H54 (cell line): ENCODE measurements around the gene TMPRSS3.

Experiments
- DNase-seq: peaks from one replicate; pipeline ENCODE4 v3.0.0; 2011; ENCODE audit warnings: low spot score, mixed read lengths; ENCODE audit not compliant: insufficient read length
- FAIRE-seq: peaks from 3 replicates; lab custom pipeline; 2011; peaks lifted over from hg19 to GRCh38; lab: Jason Lieb, UNC
- POLR2A ChIP-seq: IDR thresholded peaks from 2 replicates; pipeline ENCODE4 v1.6.1; 2011; ENCODE audit warnings: low read depth, mild to moderate bottlenecking, low read length

Gene TMPRSS3

DNA sequence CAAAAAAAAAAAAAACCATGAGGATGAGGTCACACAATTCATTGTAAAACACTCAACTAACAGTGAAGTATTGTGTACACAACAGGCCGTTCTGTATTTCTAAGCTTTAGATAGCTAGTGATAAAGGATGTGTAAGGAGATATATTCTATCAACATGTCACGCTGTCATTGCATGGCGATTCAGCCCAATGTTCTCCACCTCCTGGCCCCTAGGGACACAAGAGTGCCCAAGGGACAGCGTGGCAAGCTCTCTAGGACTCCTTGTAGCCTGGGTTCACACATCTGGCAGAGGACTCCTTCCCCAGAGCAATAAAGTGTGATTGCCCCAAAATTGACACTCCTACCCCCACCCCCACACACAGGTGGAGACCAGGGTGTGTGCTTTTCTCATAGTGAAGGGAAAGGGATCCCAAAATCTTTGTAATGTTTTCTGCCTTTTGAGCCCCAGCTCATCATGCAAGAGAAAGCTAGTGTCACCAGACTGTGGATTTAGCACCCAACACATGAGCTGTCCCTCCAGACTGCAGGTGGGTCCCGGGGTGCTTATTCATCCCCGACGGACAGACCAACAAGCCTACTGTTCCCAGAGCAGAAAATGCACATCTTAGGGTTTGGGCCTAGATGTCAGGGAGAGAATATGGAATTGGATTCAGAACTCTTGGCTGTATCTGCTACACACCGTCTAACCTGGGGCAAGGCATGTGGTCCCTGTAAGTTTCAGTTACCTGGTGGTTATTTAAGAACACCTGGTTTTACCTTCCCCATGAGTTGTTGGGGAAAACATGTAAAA, 11.5 kb downstream of the TMPRSS3 start:
- no peak for FAIRE-seq

DNA sequence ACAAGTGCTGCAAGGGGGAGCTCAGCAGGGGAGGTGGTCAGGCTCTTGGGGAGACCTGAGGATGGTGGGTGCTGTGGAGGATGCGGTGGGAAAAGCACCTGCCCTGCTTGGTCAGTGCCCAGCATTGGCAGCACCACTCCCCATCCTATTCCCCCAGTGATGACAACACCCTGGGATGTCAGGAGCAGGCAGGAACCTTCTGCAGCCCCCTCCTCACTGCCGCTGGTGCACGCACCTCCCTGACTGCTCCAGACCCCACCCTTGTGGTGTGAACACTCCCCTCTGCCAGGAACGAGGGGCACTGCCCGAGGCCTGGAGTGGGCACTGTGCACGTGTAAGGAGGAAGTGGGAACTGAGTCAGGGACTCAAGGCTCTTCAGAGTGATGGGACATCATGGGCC, 12.5 kb downstream of the TMPRSS3 start:
- TF ChIP-seq POLR2A: no peak
- DNase-seq (no peak), FAIRE-seq (no peak)

More for the DNA sequence above, 11.5 kb downstream of the TMPRSS3 start:
- no peak for DNase-seq
- TF ChIP-seq POLR2A: no peak

DNA sequence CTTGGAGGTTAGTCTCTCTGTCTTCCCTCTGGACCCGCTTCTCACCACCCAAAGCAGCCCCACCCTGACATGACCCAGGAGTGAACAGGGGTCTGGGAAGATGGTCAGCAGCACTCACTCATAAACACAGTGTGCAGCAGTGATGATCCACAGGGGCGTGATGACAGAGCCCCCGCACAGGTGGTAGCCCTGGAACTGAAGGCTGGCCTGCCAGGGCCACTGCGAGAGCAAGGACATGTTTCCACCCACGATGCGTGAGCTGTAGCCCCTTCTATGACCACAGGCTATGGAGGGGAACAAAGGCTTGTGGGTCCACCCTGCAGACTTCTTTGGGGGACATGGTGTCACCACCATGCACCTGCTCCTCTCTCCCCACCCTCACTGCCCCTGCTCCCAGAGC, 12.9 kb downstream of the TMPRSS3 start:
- no peak for TF ChIP-seq POLR2A
- DNase-seq (no peak), FAIRE-seq (no peak)

DNA sequence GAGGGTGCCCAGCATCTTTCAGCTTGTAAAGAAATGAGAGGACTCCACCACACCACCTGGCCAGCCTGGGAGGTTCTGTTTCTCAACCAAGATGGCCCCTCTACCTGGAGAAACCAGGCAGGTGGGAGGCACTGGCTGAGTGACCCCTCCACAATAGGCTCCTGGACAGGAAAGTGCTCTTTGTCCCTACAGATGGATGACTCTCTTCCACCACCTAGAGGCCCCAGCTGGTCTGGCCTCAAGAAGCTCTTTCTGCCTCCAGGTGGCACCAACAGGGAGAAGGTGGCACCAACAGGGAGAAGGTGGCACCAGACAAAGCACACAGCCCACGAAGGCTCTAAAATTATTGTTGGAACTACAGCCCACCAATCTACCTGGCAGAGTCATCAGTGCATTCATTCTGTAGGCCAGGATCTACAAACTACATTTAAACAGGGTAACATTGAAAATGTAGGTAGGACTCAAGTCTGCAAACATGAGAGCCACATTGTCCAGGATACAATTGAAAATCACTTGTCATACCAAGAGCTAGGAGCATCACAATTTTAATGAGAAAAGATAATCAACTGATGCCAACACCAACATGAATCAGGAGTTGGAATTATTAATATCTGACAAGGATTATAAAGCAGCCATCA, 14.4 kb downstream of the TMPRSS3 start:
- FAIRE-seq (no peak), DNase-seq (peak; percentile 30)
- no peak for TF ChIP-seq POLR2A

DNA sequence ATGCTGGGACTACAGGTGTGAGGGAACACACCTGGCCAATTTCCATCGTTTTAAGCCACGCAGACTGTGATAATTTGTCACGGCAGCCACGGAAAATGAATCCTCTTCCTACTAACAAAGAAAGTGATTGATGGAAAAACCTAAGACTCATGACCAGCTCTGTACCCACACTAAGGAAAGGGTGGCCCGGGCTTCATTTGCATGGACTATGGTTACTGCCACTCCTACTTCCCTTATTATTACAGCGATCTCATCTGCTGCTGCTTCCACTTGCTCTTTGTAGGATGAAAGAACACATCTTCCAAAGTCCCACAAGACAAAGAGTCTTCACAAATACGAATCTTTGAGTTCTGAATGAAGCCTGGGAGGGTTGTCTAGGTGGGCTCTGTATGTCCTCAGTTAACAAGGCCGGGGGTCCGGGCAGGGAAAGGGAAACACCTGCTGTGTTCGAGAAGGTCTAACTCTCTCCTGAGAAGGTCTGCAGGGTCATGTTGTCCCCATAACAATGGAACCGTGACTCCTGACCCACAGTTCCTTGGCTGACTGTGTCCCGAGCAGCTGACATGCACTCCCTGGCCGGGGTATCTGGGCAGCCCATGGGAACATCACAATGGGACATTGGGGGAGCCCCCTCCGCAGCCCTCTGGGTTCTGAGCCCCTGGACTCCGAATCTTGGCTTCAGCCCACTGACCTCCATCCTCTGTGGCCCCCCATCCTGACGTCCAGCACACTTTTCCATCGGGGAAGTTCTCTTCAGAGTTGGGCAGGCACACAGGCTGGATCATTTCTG, 16.2 kb downstream of the TMPRSS3 start:
- FAIRE-seq: no peak
- DNase-seq: no peak
- TF ChIP-seq POLR2A: no peak

DNA sequence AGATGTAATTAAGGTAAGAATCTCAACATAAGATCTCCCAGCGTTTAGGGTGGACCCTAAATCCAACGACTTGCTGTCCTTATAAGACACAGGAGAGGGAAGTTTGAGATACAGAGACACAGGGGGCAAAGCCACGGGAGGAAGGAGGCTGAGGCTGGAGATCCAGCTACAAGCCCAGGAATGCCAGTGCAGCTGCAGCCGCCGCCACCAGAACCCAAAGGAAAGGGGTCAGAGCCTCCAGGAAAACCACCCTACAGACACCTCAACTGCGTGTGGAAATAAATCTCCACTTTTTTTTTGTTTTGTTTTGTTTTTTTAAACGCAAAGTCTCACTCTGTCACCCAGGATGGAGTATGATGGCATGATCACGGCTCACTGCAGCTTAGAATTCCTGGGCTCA, 17.4 kb downstream of the TMPRSS3 start:
- FAIRE-seq: no peak
- TF ChIP-seq POLR2A: no peak
- DNase-seq: no peak

DNA sequence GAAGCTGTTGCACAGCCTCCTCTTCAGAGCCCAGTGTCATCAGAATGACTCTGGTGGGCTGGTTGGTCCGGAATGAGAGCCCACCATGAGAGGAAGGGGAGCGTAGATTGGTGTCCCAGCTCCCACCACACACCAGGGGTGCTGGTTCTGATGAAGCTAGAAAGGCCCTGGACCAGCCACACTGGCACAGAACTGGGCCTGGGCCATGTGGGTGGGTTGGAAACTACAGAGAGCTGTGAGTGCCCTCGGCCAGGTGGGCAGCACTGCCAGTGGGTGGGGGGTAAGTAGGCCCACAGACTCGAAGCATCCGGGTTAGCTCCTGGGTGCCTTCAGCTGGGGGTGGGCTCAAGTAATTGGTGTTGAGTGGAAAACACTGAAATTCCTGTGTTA, 17.9 kb downstream of the TMPRSS3 start:
- FAIRE-seq (no peak), DNase-seq (no peak)
- TF ChIP-seq POLR2A: no peak

DNA sequence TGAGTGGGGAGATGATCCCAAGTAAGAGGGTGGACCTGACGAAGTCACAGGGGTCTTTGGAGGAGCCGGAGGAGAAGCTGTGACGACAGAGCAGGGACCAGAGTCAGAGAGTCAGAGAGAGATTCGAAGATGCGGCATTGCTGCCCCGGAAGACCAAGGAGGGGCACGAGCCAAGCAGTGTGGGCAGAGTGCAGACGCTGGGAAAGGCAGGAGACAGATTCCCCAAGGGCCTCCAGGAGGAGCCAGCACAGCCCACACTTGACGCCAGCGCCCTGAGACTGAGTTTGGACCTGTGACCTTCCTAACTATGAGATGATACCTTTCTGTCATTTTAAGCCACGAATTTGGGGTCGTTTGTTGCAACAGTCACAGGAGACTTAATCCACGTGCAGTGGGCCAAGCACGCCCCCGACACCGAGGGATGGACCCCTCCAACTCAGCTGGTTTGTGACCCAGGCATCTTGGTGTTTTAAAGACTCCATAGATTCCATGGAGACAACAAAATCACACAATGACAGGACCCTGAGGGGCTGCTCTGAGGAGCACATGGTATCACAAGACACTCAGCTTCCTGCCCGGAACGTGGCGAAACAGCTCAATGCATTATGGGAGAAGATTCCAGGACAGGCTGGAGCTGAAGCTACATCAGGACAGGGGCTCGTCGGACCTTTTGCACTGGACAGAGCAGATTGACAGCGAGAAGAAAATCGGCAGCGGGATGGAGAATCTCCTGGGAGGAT, 18.5 kb downstream of the TMPRSS3 start:
- FAIRE-seq (no peak), DNase-seq (no peak)
- TF ChIP-seq POLR2A: no peak

DNA sequence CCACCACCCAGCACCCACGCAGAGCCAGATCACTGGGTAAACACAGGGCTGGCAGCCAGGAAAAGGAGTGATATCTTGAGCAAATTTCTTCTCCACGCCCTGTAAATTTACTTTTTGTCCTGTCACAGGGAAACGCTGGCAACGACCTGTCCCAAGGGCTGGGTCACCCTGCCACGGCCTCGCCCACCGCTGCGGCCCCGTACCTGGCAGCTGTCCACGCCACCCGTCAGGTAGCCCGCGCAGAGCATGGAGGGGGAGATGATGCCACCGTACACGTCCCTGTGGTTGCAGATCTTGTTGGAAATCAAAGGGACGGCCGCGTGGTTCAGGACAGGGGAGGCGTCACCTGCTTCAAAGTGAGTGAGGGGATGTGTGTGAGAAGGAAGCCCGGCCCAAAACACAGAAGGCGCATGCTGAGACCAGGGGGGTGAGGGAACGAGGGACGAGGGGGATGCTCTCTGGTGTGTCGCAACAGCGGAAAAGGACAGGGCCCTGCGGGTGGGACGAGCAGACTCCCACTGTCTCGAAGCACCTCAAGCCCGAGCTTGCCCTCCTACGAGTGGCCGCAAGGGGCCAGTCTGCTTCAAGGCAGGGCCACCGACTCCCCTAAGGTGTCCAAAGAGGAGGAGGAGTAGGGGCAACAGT, 19.4 kb downstream of the TMPRSS3 start:
- 0 out of 2 replicates have a peak, but pooled peaks have one; percentile 5 for TF ChIP-seq POLR2A
- DNase-seq: no peak
- no peak for FAIRE-seq

DNA sequence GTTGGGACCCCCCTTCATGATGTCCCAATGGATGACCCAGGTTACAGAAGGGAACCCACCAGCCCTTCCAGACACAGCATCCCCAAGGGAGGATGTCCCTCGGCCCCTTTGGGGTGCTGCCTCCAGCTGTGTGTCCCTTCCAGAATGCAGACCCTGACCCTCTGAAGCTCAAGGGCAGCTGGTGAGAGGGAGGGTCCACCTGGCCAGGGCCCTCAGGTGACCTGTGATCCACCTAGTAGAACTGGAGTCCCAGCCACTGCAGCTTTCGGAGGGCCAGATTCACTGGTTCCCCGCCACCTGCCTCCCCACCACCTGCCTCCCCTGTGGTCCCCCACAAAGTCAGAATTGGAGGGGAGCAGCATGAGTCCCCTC, 19.9 kb downstream of the TMPRSS3 start:
- FAIRE-seq (no peak), DNase-seq (no peak)
- no peak for TF ChIP-seq POLR2A

DNA sequence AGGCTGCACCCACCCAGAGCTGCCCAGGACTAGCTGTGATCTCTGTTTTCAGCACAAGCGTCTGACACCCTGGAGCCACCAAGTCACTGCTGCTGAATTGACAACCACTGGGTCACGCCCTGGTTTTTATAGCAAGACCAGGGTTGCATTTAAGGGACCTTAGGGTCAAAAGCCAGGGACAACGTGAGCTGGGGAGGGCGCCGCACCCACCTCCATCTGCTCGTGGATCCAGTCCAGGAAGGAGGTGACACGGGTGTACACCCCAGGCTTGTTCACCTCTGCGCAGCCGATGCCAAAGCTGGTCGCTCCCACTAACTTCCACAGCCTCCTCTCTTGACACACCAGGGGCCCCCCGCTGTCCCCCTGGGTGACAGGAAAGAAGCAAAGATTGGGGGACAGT, 20.3 kb downstream of the TMPRSS3 start:
- FAIRE-seq: no peak
- DNase-seq: no peak

DNA sequence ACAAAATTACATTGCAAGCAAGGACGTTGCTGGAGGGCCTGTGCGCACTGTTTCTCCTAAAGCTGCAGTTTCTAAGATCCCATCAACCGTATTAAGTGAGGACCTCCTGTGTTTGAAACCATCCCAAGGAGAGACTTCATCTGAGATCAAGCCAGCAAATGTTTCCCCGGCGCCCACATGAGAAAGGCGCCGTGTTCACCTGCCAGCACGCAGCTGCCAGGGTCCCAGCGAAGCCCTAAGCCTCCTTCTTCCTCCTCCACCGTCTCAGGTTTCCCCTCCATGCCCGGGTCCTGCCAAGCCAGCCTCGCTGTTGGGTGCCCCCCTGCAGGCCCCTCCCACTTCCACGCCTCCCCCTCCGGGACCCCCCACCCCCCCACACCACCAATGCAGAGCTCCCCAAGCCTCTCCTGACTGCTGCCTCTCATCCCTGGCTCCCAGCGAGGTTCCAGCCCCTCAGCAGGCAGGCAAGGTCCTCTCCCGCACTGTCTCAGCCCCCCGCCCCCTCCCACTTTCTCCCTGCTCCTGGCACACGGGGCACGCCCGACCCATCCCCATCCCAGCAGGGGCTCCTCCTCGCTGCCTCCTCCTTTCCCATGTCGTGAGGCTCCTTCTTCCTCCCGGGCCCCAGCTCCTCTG, 20.9 kb downstream of the TMPRSS3 start:
- DNase-seq: no peak
- TF ChIP-seq POLR2A: no peak
- FAIRE-seq: no peak

More for the DNA sequence above, 20.3 kb downstream of the TMPRSS3 start:
- no peak for TF ChIP-seq POLR2A

DNA sequence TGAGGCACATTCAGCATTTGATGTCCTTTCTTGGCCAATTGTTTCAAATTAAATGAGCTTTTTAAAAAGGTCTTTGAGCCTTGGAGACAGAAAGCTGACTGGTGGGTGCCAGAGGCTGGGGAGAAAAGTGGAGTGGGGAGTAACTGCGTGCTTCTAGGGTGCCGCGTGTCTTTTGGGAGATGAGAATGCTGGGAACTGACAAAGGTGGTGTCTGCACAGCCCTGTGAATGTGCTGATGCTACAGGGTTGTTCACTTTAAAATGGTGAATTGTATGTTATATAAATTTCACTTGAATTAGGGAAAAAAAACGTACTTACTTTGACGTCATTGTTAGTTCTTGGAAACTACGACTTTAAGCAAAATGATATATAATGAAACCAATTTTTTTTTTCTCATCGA, 21.4 kb downstream of the TMPRSS3 start:
- no peak for TF ChIP-seq POLR2A
- no peak for FAIRE-seq
- DNase-seq: no peak
